Measurements from ENCODE around the gene RMND5A.

RMND5A gene

GRCh38 chr2:86782748-86783147, 62.7 kb downstream of the RMND5A start:
- Mint-ChIP-seq H3K36me3 (ENCODE audit: insufficient read depth) (peaks cover 52% of the 10 kb centered on the region), H3K27me3 (no peaks in the 10 kb centered on the region), H3K4me3 (no peak overlapping the region), H3K9me3 (peaks cover 0 to 2% of the 10 kb centered on the region in 2 donors), H3K4me1 (ENCODE audit: low read depth in 2 of 2) (peaks cover 37 to 46% of the 10 kb centered on the region in 2 donors), H3K27ac (peak overlapping the region; percentile 95 to 100)
- DNase-seq = no peak
- no peak for ATAC-seq (replicated peaks)

- Mint-ChIP-seq H3K4me1 (ENCODE audit: low read depth in 2 of 2) (peaks cover 42 to 54% of the 10 kb centered on the region in 2 donors), H3K27me3 (no peaks in the 10 kb centered on the region), H3K27ac (peak overlapping the region; percentile 95 to 100), H3K4me3 (peak overlapping the region; percentile 11 to 83), H3K36me3 (ENCODE audit: insufficient read depth) (peaks cover 54% of the 10 kb centered on the region), H3K9me3 (peaks cover 0 to 2% of the 10 kb centered on the region in 2 donors)
- ATAC-seq (replicated peaks) (no peak), DNase-seq (no peak)
These were observed 63.7 kb downstream of the RMND5A start for GRCh38 chr2:86783615-86784339.

- Mint-ChIP-seq H3K27ac (peak overlapping the region; percentile 95 to 100), H3K4me3 (peak overlapping the region; percentile 79 to 83), H3K27me3 (no peaks in the 10 kb centered on the region), H3K9me3 (peaks cover 0 to 2% of the 10 kb centered on the region in 2 donors), H3K36me3 (ENCODE audit: insufficient read depth) (peaks cover 70% of the 10 kb centered on the region), H3K4me1 (ENCODE audit: low read depth in 2 of 2) (peaks cover 46 to 55% of the 10 kb centered on the region in 2 donors)
- ATAC-seq (replicated peaks) (peak; percentile 62), DNase-seq (peak; percentile 77 to 83 (median 80))
These were observed 65.4 kb downstream of the RMND5A start for GRCh38 chr2:86785456-86785855.

- ATAC-seq (replicated peaks) (peak; percentile 70), DNase-seq (peak; percentile 80 to 85 (median 82))
- peak overlapping the region; percentile 95 to 100 for H3K27ac Mint-ChIP-seq
- peaks cover 49 to 59% of the 10 kb centered on the region in 2 donors for H3K4me1 Mint-ChIP-seq (ENCODE audit: low read depth in 2 of 2)
- H3K27me3 Mint-ChIP-seq = no peaks in the 10 kb centered on the region
- H3K4me3 Mint-ChIP-seq = peak overlapping the region; percentile 79 to 83
- peaks cover 76% of the 10 kb centered on the region for H3K36me3 Mint-ChIP-seq (ENCODE audit: insufficient read depth)
- peaks cover 0 to 2% of the 10 kb centered on the region in 2 donors for H3K9me3 Mint-ChIP-seq
These were observed 66.0 kb downstream of the RMND5A start for GRCh38 chr2:86786001-86786536.

- H3K9me3 Mint-ChIP-seq = peaks cover 0 to 2% of the 10 kb centered on the region in 2 donors
- peak overlapping the region; percentile 79 to 83 for H3K4me3 Mint-ChIP-seq
- H3K27me3 Mint-ChIP-seq = no peaks in the 10 kb centered on the region
- no peak for ATAC-seq (replicated peaks)
- H3K27ac Mint-ChIP-seq = peak overlapping the region; percentile 95 to 100
- DNase-seq = peak in 2 of 3 experiments; percentile 32 to 36
- H3K36me3 Mint-ChIP-seq (ENCODE audit: insufficient read depth) = peaks cover 86% of the 10 kb centered on the region
- peaks cover 57 to 64% of the 10 kb centered on the region in 2 donors for H3K4me1 Mint-ChIP-seq (ENCODE audit: low read depth in 2 of 2)
These were observed 67.6 kb downstream of the RMND5A start for GRCh38 chr2:86787736-86788135.

GRCh38 chr2:86788165-86788564, 68.1 kb downstream of the RMND5A start:
- no peaks in the 10 kb centered on the region for H3K27me3 Mint-ChIP-seq
- peaks cover 86% of the 10 kb centered on the region for H3K36me3 Mint-ChIP-seq (ENCODE audit: insufficient read depth)
- H3K4me1 Mint-ChIP-seq (ENCODE audit: low read depth in 2 of 2) = peaks cover 61 to 68% of the 10 kb centered on the region in 2 donors
- peak overlapping the region; percentile 95 to 100 for H3K27ac Mint-ChIP-seq
- ATAC-seq (replicated peaks) (no peak), DNase-seq (no peak)
- peak overlapping the region; percentile 79 to 83 for H3K4me3 Mint-ChIP-seq
- peaks cover 0 to 2% of the 10 kb centered on the region in 2 donors for H3K9me3 Mint-ChIP-seq

GRCh38 chr2:86788881-86789686, 69.0 kb downstream of the RMND5A start:
- H3K27ac Mint-ChIP-seq = peak overlapping the region; percentile 95 to 100
- H3K27me3 Mint-ChIP-seq = no peaks in the 10 kb centered on the region
- H3K4me3 Mint-ChIP-seq = peak overlapping the region; percentile 79 to 83
- ATAC-seq (replicated peaks) (no peak), DNase-seq (peak in 2 of 3 experiments; percentile 34 to 35)
- peaks cover 85% of the 10 kb centered on the region for H3K36me3 Mint-ChIP-seq (ENCODE audit: insufficient read depth)
- peaks cover 65 to 69% of the 10 kb centered on the region in 2 donors for H3K4me1 Mint-ChIP-seq (ENCODE audit: low read depth in 2 of 2)
- H3K9me3 Mint-ChIP-seq = peaks cover 0 to 2% of the 10 kb centered on the region in 2 donors

- no peaks in the 10 kb centered on the region for H3K27me3 Mint-ChIP-seq
- peak overlapping the region; percentile 79 to 83 for H3K4me3 Mint-ChIP-seq
- H3K4me1 Mint-ChIP-seq (ENCODE audit: low read depth in 2 of 2) = peaks cover 66 to 68% of the 10 kb centered on the region in 2 donors
- ATAC-seq (replicated peaks) (no peak), DNase-seq (no peak)
- peak overlapping the region; percentile 95 to 100 for H3K27ac Mint-ChIP-seq
- peaks cover 78% of the 10 kb centered on the region for H3K36me3 Mint-ChIP-seq (ENCODE audit: insufficient read depth)
- H3K9me3 Mint-ChIP-seq = peaks cover 0 to 2% of the 10 kb centered on the region in 2 donors
These were observed 69.6 kb downstream of the RMND5A start for GRCh38 chr2:86789687-86790133.

- H3K36me3 Mint-ChIP-seq (ENCODE audit: insufficient read depth) = peaks cover 73% of the 10 kb centered on the region
- H3K27me3 Mint-ChIP-seq = no peaks in the 10 kb centered on the region
- peaks cover 68 to 70% of the 10 kb centered on the region in 2 donors for H3K4me1 Mint-ChIP-seq (ENCODE audit: low read depth in 2 of 2)
- H3K4me3 Mint-ChIP-seq = peak overlapping the region; percentile 79 to 83
- peaks cover 2 to 5% of the 10 kb centered on the region in 2 donors for H3K9me3 Mint-ChIP-seq
- peak overlapping the region; percentile 95 to 100 for H3K27ac Mint-ChIP-seq
- ATAC-seq (replicated peaks) = no peak
- DNase-seq = peak in 2 of 3 experiments; percentile 20 to 48
These were observed 70.1 kb downstream of the RMND5A start for GRCh38 chr2:86790134-86790675.

- H3K27me3 Mint-ChIP-seq = no peaks in the 10 kb centered on the region
- H3K36me3 Mint-ChIP-seq (ENCODE audit: insufficient read depth) = peaks cover 66% of the 10 kb centered on the region
- H3K4me1 Mint-ChIP-seq (ENCODE audit: low read depth in 2 of 2) = peaks cover 63 to 71% of the 10 kb centered on the region in 2 donors
- H3K9me3 Mint-ChIP-seq = peaks cover 3 to 12% of the 10 kb centered on the region in 2 donors
- H3K27ac Mint-ChIP-seq = peak within 1 kb of the TSS; percentile 95 to 100
- peak within 1 kb of the TSS; percentile 79 to 83 for H3K4me3 Mint-ChIP-seq
- peak; percentile 35 for ATAC-seq (replicated peaks)
- DNase-seq = peak; percentile 76 to 86 (median 76)
These were observed 70.8 kb downstream of the RMND5A start, which contains the start of gene CD8A for GRCh38 chr2:86790676-86791572. CD8A (minus strand) TSS chr2:86790913; CDS start chr2:86790825, 88 bp downstream.

GRCh38 chr2:86791573-86791972, 71.5 kb downstream of the RMND5A start:
- peak overlapping the region; percentile 95 to 100 for H3K27ac Mint-ChIP-seq
- ATAC-seq (replicated peaks) = no peak

GRCh38 chr2:86793752-86794151, 73.7 kb downstream of the RMND5A start:
- Mint-ChIP-seq H3K27me3 (no peaks in the 10 kb centered on the region), H3K36me3 (ENCODE audit: insufficient read depth) (peaks cover 38% of the 10 kb centered on the region)

More at GRCh38 chr2:86791573-86791972, 71.5 kb downstream of the RMND5A start:
- Mint-ChIP-seq H3K36me3 (ENCODE audit: insufficient read depth) (peaks cover 60% of the 10 kb centered on the region), H3K9me3 (peaks cover 4 to 18% of the 10 kb centered on the region in 2 donors), H3K4me1 (ENCODE audit: low read depth in 2 of 2) (peaks cover 56 to 66% of the 10 kb centered on the region in 2 donors), H3K4me3 (peak overlapping the region; percentile 79 to 83), H3K27me3 (no peaks in the 10 kb centered on the region)
- DNase-seq = no peak

More at GRCh38 chr2:86793752-86794151, 73.7 kb downstream of the RMND5A start:
- peaks cover 46 to 50% of the 10 kb centered on the region in 2 donors for H3K4me1 Mint-ChIP-seq (ENCODE audit: low read depth in 2 of 2)
- peak overlapping the region; percentile 95 to 100 for H3K27ac Mint-ChIP-seq
- DNase-seq (peak; percentile 46 to 51 (median 50)), ATAC-seq (replicated peaks) (peak; percentile 44)
- H3K4me3 Mint-ChIP-seq = peak overlapping the region; percentile 64 to 83
- H3K9me3 Mint-ChIP-seq = peaks cover 9 to 27% of the 10 kb centered on the region in 2 donors
